Stimulated activated CD8-positive, alpha-beta memory T cell treated with anti-CD3 and anti-CD28 coated beads, Interleukin-12 subunit alpha, Interleukin-12 subunit beta, amount 100 ng/mL, for 24 hours (primary cell): ENCODE data around the gene SLC25A6.
"Not testable (repeated sequence)": the region's sequence is repeated elsewhere in the genome, so short reads cannot be mapped to it uniquely, and the experiment has no call there.

Experiments used
- DNase-seq: peaks from one replicate; pipeline ENCODE4 v3.0.0-alpha.2; 2020; ENCODE audit errors: extremely low read depth

SLC25A6 gene

DNA sequence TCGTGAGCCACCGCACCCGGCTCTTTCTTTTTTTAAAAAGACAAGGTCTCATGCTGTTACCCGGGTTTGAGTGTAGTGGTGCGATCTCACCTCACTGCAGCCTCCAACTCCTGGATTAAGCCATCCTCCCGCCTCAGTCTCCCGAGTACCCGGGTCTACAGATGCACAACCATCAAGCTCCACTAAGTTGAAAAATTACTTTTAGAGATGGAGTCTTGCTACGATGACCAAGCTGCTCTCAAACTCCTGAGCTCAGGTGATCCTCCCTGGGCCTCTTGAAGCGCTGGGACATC lies 2.0 kb downstream of the SLC25A6 start:
- no peak for DNase-seq

DNA sequence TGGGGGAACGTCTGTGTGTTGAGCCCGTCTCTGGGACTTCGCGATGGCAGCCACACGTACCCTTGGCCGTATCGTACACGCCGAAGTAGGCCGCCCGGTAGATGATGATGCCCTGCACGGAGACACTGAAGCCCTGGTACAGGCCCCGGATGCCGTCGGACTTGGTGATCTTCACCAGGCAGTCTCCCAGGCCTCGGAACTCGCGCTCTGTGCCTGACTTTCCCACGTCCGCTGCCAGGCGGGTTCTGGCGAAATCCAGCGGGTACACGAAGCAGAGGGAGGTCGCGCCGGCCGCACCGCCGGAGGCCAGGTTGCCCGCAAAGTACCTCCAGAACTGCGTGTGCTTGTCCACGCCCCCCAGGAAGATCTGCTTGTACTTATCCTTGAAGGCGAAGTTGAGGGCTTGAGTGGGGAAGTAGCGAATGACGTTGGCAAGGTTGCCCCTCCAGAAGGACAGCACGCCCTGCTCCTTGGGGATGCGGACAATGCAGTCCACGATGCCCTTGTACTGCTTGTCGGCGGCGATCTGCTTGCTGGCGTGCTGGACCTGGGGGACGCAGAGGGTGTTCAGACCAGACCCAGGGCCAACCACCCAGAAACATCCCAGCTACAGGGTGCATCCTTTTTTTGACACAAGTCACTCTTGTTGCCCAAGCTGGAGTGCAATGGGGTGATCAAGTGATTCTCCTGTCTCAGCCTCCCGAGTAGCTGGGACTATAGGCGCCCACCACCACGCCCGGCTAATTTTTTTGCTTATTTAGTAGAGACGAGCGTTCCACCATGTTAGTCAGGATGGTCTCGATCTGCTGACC lies 2.5 kb downstream of the SLC25A6 start:
- no peak for DNase-seq

DNA sequence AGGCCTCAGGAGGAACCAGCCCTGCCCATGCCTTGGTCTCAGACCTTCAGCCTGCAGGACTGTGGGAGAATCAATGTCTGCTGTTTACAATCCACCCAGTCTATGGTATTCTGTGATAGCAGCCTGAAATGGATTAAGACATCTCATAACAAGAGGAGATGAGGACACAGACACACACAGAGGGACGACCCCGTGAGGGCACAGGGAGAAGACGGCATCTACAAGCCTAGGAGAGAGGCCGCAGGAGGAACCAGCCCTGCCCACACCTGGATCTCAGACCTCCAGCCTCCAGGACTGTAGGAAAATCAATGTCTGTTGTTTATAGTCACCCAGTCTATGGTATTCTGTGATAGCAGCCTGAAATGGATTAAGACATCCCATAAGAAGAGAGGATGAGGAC lies 3.3 kb downstream of the SLC25A6 start:
- no peak for DNase-seq

DNA sequence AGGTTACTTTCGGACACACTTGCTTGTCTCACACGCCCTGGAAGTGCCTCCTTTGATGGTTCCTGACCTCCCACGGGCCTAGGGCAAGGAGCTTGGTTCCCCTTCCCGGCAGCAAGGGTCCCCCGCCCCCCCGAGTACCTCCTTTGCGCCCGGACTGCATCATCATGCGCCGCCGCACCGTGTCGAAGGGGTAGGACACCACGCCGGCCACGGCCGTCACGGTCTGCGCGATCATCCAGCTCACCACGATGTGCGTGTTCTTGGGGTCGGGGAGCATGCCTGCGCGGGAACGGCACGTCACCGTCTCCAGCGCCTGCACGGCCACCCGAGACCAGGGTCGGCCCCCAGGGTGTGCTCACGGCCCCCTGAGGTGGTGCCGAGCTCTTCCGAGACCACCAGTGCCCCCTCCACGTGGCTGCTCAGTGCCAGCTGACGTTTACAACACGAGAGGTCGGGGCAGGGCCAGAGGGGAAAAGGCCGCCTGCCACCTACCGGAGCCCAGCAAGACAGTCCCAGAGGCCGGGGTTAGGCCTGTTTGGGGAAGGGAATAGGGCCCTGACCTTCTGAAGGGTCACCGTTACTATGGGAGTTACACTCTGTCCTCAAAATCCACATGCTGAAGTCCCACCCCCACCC lies 4.7 kb downstream of the SLC25A6 start:
- DNase-seq, result no peak

DNA sequence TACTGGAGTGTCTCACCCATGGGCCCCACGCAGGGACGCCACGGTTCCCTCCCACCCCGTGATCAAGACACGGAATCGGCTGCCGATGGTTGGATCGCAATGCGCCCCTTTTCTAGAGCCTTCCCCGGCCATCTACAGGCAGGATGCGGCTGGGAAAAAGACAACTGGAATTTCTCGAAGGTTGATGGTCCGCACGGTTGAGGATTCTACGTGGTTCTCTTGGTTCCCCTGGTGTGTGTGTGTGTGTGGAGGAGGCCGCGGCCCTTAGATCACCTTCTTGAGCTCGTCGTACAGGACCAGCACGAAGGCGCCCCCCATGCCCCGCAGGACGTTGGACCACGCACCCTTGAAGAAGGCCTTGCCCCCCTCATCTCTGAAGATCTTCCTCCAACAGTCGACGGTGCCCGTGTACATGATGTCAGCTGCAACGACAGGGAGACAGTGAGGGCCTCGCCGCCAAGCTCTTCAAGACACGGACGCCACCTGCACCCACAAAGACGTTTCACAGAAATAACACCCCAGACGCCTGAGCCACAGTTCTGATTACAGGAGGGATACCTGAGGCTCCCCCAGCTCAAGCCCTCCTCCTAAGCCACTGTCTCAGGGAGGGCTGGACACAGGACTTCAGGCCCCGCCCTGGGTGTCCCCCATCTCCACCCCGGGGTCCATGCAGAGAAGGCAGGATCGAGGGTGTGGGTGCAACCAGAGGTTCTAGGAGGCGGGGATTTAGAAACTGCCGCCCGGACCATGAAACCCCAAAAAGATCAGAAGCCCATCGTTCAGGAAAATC lies 5.4 kb downstream of the SLC25A6 start:
- DNase-seq, result no peak

DNA sequence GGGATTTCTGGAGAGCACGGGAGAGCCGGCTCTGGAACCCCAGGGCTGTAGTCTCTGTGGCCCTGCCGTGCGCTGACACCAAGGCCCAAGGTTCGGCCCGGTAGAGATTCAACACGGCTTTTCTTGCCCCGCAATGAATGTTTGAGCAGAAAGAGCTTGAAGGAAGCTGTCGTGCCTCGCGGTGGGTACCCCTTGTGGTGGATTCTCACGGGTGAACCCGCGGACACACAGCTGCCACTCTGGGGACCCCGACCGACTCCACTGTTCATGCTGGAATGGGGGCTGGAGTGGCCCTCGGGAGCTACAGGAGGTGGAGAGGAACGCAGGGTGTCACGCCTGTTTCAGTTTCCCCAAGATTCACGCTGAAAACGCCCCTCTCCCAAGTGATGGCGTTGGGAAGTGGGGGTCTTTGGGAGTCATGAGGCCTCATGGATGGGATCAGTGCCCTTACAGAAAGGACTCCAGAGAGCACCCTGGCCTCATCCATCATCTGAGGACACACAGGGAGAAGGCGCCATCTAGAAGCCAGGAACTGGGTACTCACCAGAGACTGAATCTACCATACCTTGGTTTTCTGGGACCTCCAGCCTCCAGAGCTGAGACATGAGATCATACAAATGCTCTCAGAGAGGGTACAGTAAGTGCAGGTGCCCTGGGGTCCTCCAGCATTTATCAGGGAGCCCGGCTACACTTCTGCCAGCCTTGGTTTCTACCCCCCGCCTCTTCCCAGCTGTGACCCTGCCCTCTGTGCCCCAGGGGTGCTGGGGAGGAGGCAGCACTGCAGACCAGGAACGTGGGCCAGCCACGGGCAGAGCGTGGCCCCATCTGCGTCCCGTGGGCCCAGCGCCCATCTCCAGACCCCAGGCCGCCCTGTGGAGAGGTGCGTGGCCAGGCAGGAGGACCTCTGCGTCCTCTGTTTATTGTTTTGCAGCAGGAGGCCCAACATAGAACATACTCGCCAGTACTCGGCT lies 6.4 kb downstream of the SLC25A6 start:
- no peak for DNase-seq

DNA sequence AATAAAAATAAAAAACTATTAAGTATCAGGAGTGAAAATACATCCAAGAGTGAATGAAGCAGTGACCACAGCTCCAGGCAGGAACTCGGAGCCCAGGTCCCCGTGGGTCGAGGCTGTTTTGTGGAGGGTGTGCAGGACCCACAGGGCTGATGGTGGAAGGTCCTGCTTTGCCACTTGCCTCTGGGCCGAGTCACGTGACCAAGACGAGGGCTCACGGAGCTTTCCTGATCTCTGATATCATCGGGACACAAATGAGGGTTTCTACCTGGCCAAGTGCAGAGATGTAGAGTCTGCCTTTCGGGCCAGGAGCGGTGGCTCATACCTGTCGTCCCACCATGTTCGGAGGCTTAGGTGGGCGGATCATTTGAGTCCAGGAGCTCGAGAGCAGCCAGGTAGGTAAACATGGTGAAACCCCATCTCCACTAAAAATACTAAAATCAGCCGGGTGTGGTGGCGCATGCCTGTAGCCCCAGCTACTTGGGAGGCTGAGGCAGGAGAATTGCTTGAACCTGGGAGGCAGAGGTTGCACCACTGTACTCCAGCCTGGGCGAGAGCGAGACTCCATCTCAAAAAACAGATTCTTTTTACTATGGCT lies 7.2 kb downstream of the SLC25A6 start:
- no peak for DNase-seq

DNA sequence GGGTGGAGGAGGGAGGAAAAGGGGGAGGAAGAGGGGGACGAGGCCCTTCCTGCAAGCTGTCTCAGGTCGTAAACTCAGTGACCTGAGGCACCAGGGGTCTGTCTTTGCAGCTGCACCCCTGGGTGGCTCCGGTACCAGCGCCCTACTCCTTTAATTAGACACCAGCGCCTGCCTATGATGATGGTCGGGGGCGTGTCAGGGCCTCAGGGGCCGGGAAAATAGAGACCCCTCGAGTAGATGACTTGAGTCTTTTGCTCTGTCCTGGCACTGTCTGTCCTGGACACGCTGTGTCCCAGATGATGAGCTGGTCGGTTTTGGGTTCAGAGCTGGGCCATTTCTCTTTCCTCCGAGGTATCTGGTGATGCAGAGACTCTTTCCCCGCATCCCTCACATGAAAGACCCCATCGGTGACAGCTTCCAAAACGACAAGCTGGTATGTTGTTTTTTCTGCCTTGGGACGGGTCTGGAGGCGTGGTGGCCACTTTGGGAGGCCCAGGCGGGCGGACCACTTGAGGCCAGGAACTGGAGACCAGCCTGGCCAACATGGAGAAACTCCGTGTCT lies 11.2 kb downstream of the SLC25A6 start:
- DNase-seq, result no peak

DNA sequence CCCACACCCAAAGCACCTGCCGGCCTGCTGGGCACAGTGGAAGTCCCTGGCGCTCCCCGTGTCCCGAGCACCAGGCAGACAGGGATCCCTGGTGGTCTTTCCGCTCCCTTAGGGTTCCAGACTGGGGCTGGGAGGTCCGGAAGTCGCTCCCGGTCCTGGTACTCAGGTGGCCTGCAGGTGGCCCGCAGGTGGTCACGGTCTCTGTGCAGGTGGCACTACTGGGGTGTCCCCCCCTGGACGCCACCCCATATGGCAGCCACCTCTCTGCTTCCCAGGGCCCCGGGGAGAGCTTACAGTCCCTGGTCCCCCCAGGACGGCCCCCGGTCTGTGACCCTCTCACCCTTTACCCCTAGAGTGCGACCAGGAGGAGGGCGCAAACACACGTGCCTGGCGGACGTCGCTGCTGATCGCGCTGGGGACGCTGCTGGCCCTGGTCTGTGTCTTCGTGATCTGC lies 13.6 kb downstream of the SLC25A6 start:
- no peak for DNase-seq

DNA sequence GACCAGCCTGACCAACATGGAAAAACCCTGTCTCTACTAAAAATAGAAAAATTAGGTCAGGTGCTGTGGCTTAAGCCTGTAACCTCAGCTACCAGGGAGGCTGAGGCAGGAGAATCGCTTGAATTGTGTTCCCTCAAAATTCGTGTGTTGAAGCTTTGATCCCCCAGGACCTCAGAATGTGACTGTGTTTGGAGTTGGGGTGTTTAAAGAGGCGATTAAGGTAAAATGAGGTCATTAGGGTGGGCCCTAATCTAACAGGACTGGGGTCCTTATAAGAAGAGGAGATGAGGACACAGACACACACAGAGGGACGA lies 23.6 kb downstream of the SLC25A6 start:
- no peak for DNase-seq

DNA sequence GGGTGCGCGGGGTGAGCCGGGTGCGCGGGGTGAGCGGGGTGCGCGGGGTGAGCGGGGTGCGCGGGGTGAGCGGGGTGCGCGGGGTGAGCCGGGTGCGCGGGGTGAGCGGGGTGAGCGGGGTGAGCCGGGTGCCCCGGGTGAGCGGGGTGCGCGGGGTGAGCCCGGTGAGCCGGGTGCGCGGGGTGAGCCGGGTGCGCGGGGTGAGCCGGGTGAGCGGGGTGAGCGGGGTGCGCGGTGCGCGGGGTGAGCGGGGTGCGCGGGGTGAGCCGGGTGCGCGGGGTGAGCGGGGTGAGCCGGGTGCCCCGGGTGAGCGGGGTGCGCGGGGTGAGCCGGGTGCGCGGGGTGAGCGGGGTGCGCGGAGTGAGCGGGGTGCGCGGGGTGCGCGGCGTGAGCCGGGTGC lies 25.6 kb downstream of the SLC25A6 start:
- DNase-seq, result not testable (repeated sequence)

DNA sequence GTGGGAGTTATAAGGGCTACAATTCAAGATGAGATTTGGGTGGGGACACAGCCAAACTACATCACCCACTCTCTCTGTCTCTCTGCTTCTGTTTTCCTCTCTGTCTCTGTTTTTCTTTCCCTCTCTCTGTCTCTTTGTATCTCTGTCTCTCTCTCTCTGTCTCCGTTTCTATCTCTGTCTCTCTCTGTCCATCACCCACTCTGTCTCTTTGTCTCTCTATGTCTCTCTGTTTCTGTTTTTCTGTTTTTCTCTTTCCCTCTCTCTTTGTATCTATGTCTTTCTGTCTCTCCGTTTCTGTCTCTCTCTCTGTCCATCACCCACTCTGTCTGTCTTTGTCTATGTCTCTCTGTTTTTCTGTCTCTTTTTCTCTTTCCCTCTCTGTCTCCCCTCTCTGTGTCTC lies 30.0 kb downstream of the SLC25A6 start:
- no peak for DNase-seq

DNA sequence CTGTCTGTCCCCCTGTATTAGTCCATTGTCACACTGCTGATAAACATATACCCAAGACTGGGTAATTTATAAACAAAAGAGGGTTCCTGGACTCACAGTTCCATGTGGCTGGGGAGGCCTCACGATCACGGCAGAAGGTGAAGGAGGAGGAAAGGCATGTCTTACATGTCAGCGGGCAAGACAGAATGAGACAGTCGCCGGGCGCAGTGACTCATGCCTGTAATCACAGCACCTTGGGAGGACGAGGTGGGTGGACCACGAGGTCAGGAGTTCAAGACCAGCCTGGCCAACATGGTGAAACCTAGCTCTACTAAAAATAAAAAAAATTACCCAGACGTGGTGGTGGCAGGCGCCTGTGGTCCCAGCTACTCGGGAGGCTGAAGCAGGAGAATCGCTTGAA lies 30.6 kb downstream of the SLC25A6 start:
- DNase-seq, result no peak

DNA sequence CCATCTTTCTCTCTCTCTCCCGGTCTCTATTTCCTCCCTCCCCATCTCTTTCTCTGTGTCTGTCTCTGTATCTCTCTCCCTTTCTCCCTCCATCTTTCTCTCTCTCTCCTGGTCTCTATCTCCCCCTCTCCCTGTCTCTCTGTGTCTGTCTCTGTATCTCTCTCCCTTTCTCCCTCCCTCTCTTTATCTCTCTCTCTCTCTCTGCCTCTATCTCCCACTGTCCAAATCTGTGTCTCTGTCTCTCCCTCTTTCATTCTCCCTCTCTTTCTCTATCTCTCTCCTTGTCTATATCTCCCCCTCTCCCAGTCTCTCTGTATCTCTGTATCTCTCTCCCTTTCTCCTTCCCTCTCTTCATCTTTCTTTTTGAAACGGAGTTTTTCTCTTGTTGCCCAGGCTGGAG lies 31.7 kb downstream of the SLC25A6 start:
- DNase-seq, result no peak

DNA sequence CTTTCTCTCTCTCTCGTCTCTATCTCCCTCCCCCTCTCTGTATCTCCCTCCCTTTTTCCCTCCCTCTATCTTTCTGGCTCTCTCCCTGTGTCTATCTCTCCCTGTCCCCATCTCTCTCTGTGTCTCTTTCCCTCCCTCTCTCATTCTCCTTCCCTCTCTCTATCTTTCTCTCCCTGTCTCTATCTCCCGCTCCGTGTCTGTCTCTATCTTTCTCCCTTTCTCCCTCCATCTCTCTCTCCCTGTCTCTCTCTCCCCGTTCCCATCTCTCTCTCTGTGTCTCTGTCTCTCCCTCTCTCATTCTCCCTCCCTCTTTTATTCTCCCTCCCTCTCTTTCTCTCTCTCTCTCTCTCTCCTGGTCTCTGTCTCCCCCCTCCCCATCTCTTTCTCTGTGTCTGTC lies 32.4 kb downstream of the SLC25A6 start:
- DNase-seq, result no peak

DNA sequence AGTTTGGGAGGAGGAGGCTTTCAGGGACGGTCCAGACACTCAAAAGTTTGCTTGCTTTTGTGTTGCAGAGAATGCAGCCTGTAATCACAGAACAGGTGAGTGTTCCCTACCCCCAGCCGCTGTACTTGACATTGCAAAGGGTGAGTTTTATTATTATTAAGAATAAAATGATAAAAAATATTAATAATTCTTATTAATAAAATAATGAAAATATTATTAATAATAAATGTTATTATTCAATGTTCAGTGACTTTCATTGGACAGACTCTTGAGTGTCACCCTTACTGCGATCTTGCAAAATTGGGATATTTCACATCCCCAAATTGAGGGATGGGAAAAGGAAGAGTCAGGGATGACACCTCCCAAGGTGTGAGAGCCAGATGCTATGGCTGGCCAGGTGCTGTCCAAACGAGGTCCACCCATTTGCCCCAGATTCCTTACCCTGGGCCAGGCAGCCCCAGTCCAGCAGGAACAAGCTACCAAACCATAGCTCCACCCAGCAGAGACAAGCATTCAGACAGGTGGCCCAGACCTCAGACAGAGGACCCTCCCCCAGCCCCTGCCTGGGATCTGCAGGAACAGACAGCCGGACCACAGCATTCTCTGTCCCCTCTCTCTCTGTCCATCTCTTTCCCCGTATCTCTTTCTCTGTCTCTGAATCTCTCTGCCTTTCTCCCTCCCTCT lies 33.0 kb downstream of the SLC25A6 start:
- DNase-seq, result no peak

DNA sequence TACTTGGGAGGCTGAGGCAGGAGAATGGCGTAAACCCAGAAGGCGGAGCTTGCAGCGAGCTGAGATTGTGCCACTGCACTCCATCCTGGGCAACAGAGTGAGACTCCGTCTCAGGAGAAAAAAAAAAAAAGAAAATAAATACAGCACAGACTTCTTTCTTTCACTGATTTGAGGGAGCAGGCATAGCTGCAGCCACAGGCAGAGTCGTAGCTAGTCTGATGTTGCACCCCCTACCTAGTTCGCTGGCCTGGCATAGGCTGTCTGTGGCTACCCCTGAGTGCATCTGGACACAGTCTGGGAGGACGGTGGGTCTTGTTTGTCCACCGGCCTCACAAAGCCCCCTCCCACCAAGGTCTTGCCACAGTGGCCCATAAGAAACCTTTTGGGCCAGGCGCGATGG lies 33.9 kb downstream of the SLC25A6 start:
- no peak for DNase-seq

DNA sequence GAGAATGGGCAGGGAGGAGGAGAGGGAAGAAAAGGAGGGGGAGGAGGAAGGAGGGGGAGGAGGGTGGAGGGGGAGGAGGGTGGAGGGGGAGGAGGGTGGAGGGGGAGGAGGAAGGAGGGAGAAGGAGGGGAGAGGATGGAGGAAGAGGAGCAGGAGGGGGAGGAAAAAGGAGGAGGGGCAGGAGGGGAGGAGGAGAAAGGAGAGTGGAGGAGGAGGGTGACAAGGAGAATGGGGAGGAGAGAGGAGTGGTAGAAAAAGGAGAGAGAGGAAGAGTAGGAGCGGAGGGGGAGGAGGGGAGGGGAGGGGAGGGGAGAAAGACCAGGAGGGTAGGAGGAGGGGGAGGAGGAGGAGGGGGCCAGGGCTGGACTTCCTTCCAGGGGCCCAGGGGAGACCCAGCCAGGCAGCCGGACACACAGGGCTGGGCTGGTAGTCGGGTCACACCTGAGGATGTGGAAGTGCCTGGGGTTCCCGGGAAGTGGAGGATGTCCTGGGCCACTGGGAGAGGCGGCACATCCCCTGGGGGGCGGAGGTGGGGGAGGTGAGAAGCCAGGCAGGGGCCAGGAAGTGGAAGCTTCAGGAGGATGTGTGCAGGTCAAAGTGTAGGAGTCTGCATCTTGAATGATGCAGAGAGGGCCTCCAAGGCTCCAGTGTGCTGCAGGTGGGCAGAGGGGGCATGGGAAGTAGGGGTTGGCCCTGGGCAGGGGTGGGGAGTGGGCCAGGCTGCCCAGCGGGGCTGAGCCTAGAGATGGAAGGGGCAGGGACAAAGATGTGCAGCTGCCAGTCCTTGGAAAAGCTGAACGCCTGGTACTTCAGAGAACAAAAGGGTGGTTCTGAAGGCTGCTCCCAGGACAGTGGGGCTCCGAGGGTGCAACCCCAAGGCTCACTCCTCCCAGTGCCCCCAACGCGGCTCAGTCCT lies 36.5 kb downstream of the SLC25A6 start:
- DNase-seq, result no peak
